Stimulated activated CD4-positive, alpha-beta T cell treated with anti-CD3 and anti-CD28 coated beads, Interleukin-4, amount 100 ng/mL, for 1 hour (primary cell): ENCODE measurements around the gene C22orf23.

Source experiments
- DNase-seq: peaks from one replicate; pipeline ENCODE4 v3.0.0-alpha.2; 2020

C22orf23 gene

DNA sequence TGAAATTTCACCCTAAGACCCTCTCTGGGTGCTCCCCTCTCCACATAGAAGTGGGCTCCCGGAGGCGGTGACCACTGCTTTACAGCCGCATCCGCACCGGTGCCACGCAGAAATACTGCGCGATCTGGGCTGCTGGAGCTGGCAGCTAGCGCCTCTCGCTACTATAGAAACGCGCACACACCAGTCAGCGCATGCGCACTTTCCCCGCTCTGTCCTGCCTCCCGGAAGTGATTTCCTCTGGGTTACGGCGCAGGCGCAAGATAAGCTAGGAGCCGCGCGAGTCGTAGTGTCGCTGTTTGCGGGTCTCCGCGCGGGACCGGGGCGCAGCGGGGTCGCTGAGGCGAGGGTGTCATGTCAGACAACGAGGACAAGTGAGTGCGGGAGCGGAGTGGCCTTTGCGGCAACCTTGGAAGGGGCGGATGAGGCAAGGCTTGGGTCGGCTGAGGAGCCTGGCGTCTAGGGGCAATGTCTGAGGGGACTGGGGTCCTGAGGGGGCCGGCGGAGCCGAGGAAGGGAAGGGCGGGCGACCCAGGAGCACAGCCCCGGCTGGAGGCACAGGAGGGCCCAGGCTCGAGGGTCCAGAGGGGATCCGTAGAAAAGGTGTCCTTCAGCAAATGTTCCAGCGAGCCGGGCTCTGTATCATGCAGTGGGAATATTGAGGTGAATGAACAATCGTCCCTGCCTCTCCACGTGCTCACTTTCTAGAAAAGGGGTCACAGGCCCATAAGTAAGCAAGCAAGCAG, at the start of gene C22orf23, which contains the start of gene POLR2F:
C22orf23 (minus strand) TSS at position 165 of the 743 bp plus-strand sequence. CDS start 452 bp downstream, outside the sequence.
POLR2F (plus strand) TSS at position 263 of the 743 bp plus-strand sequence; CDS start at position 352, 89 bp downstream.
- peak; percentile 96 for DNase-seq

- DNase-seq = no peak
Measured at GRCh38 chr22:37999640-38000272, 46.4 kb upstream of the C22orf23 start.

DNA sequence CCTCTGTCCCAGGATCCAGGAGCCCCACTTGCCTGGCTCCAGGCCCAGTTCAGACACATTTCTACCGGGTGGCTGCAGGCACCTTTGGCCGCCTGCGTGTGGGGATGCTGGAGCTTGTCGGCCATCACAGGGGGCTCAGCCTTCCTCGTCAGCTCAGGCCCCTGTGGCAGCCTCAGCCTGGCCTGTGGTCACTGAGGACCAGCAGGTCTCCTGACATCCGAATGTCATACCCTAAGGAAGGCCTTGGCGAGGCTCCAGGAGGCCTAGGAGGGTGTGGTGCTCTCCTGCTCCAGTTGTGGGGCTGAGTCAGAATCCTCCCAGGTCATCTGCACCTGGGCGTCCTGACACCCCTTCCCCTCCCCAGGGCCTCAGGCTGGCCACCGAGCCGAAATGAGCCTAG, 45.8 kb upstream of the C22orf23 start:
- no peak for DNase-seq

GRCh38 chr22:37998543-37998942, 45.1 kb upstream of the C22orf23 start:
- DNase-seq = no peak

DNA sequence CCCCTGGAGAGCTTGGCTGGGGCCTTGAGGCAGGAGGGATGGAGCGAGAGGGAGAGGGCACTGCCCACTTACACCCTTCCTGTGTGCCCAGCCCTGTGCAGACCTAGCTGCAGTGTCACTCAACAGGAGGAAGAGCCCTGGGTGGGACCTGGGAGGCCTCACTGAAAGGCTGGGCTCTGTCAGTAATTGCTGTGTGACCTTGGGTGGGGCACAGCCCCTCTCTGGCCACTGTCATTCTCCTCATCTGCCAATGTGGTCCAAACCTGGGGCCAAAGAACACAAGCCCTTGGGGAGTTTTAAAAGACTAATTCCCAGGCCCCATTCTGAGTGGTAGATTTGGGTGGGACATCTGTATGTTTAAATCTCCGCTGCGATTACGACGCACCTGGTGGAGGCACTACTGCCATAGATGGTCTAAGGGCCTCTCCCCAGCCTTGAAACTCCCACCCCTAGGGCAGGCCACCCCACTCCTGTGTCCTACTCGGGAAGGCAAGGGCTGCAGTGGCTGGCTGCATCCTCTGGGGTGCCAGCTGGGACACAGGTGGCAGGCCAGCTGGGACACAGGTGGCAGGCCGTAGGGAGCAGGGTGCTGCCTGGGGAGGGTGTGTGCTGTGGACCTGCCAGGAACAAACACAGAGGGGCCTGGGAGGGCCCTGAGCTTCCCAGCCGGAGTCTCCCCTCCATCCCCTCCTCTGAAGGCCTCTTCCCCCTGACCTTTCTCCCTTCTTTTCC, 43.3 kb upstream of the C22orf23 start:
- no peak for DNase-seq

DNA sequence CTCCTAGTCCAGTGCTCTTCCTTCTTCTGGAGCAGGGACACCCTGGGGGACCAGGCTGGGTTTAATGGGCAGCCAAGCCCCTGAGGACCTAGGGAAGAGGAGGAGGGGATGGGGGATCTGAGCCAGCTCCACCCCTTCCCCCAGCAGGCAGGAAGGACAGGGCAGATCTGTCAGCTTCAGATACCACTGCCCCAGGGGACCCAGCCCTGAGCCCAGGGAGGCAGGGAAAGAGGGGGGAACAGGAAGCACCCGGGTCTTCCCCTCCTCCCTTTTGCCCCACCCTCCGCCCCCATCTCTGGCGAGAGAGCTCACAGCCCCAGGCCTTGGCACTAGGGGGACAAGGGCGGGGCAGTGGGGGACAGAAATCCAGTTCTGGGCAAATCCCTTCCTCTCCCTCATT, 42.7 kb upstream of the C22orf23 start:
- no peak for DNase-seq

DNA sequence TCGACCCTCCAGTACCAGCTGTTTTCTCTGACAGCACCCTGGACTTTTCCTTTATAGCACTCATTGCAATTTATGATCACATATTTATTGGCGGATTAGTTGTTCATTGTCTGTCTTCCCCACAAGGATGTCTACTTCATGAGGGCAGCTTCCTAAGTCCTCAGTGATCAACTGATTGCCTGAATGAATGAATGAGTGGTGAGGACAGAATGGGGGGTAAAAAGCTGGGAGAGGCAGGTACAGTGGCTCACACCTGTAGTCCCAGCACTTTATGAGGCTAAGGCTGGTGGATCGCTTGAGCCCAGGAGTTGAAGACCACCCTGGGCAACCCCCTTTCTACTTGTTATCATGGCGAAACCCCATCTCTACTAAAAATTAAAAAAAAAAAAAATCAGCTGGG, 42.1 kb upstream of the C22orf23 start:
- no peak for DNase-seq

GRCh38 chr22:37994982-37995381, 41.6 kb upstream of the C22orf23 start:
- no peak for DNase-seq

- DNase-seq = no peak
Measured at GRCh38 chr22:37994049-37994448, 40.6 kb upstream of the C22orf23 start.

- DNase-seq = no peak
Measured at GRCh38 chr22:37991731-37992442, 38.5 kb upstream of the C22orf23 start.

DNA sequence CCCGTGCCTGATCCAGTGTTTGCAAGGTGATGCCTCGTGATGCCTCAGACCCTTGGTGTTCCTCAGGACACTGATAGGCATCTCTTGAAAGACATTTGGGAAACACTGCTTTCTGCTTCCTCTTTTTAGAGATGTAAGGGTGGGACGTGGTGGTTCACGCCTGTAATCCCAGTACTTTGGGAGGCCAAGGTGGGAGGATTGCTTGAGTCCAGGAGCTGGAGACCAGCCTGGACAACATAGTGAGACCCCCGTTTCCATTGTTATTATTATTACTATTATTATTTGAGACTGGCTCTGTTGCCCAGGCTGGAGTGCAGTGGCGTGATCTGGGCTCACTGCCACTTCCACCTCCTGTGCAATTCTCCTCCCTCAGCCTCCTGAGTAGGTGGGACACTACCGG, 37.5 kb upstream of the C22orf23 start:
- no peak for DNase-seq

DNA sequence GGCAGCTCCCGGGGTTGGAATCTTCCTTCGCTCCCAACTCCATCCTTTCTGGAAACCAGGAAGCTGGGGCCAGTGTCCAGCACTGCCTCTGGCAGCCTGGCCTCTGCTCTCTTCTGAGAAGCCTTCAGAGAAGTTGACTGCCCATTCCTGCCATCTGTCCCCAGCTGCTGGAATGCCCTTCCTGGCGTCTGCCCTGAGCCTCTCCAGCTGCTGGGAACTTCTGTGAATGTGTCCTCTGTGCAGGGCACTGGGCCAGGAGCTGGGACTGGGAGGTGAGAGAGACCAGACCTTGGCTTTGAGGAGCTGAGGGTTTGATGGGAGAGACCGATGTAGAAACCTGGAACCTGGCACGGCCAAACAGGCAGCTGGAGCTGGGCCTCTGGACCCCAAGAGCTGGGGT, 36.9 kb upstream of the C22orf23 start:
- no peak for DNase-seq

DNA sequence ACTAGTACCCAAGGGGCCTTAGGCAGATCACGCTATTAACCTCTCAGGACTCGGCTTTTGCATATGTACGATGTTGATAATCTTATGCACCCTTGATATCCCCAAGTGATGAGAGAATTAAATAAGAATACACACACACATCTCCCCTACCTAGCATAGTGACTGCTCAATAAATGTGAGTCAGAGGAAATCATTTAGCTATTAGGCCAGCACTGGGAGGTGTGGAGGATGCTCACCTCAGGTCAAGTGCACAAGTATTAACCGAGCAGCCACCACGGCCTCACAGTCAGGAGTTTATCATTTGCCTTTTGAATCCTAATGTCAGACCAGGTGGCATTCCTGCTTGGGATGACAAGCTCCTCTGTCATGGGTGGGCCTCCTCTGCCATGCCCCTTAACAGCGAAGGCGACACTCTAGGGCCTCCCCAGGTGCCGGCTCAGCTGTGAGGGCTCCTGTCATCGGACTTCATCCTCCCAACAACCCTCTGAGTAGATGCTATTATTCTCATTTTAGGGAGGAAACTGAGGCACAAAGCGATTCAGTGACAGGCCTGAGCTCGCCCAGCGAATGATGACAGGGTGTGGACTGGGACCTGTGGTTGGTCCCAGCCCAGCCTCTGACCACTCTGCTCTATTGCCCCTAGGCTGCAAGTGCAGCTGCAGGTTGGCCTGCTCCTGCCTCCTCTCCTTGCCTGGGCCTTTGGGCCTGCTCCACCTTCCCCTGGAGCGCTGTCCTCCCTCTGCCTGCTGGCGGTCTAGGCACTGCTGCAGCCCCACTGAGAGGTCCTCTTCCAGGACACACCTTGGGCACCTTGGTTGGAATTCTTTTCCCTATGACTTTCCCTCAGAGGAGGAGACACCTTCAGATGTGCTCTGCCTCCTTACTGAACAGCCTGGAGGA, 36.0 kb upstream of the C22orf23 start:
- no peak for DNase-seq

GRCh38 chr22:37986371-37986770, 33.0 kb upstream of the C22orf23 start:
- no peak for DNase-seq

- no peak for DNase-seq
Measured at GRCh38 chr22:37985751-37986281, 32.4 kb upstream of the C22orf23 start.

GRCh38 chr22:37985050-37985585, 31.7 kb upstream of the C22orf23 start:
- no peak for DNase-seq

DNA sequence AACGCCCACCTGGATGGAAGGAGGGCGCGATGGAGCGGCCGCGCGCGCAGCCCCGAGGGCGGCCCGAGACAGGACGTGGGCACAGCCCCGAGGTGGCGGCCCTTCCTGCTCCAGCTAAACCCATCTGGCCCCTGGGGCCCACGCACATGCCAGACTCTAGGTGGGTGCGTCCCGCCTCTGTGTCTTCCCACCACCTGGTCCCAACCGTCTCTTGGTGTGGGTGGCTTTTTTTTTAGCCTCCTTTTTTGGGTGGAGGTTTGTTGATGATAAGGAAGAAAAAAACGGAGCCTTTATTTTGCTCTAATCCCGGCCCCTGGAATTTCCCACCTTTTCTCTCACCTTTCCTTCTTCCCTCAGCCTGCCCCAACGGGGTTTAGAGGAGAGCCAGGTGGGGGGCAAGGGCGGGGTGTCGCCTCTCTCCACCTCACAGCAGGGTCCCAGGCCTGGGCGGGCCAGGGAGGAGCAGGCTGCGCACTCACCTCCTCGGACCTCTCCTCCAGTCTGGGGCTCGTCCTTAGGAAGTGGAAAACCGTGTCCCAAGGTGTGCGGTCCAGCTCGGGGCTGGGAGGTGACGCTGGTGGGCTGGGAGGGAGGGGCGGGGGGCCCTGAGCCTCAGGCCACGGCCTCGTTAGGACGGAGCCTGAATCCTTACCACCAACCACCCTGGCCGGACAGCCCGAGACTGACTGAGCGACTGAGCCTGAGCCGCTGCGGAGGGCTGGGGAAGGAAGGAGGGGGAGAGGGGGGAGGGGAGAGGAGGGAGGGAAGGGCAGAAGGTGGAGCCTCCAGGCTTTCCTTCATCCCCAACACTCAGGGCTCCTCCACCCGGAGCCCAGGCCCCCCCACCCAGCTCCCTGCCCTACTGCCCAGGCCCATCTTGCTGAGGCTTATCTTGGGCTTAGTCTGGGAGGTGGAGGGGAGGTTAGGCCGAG, 30.7 kb upstream of the C22orf23 start, which contains the start of gene SOX10:
SOX10 (minus strand) TSS at position 696 of the 932 bp plus-strand sequence. CDS start 771 bp downstream, outside the sequence.
- DNase-seq = no peak

- no peak for DNase-seq
Measured at GRCh38 chr22:37982938-37983859, 29.8 kb upstream of the C22orf23 start.
